ENCODE measurements around the gene NTF3.

DNA sequence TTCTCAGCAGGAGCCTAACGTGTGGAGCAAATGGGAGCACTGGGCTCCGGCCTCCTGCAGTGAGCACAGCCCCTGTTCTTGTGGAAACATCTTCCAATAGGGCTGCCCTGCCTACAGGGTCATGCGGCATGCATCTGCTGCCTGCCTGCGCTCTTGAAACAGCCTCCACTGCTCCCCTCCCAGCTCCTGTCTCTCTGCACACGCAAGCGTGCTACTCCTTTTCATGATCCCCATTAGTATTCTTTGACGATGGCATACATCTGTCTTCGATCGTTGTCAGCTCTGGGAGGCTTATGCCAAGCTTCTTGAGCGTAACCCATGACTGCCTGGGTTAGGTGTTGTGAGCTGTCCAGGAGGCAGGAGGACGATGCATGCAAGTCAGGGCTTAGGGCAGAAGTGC is 23.1 kb downstream of the NTF3 start:
- no peak for TF ChIP-seq POLR2AphosphoS5 (IDR thresholded peaks at IDR 0.05; ENCODE audit: low read depth, low read length)
- TF ChIP-seq REST (IDR thresholded peaks at IDR 0.05; ENCODE audit: insufficient read depth in 1 of 2, low read depth in 2 of 2, low read length in 2 of 2) = no peak
- TF ChIP-seq FOXP2 (optimal IDR thresholded peaks at IDR 0.05; ENCODE audit: borderline replicate concordance, extremely low read depth, extremely low read length, insufficient read depth) = no peak

Data from PFSK-1 (cell line).